Lower lobe of right lung (tissue), 2 donors: ENCODE results near the gene EPHA6. TPM values are rescaled to one million over a fixed set of nuclear protein-coding genes. Genes with fewer than 3 reads are reported as not detected.

Experiments
- ATAC-seq, 2 donors: fragments of 200-7000 bp; cut with Tn5 transposase; one replicate each; pipeline ENCODE4 v1.9.1; 2020 to 2022; ENCODE audit warnings: mild to moderate bottlenecking in 2 of 2, moderate library complexity in 2 of 2
- DNase-seq: peaks from one replicate; pipeline ENCODE4 v3.0.0-alpha.2; 2020
- H3K27ac ChIP-seq: fragments of 200-600 bp; one replicate; pipeline ENCODE4 v1.8.0; 2022
- H3K27me3 ChIP-seq: fragments of 200-600 bp; one replicate; pipeline ENCODE4 v1.8.0; 2022; ENCODE audit warnings: low read depth
- H3K36me3 ChIP-seq: fragments of 200-600 bp; one replicate; pipeline ENCODE4 v1.8.0; 2022; ENCODE audit warnings: mild to moderate bottlenecking
- H3K4me1 ChIP-seq: fragments of 200-600 bp; one replicate; pipeline ENCODE4 v1.8.0; 2022
- H3K4me3 ChIP-seq: fragments of 200-600 bp; one replicate; pipeline ENCODE4 v1.8.0; 2022; ENCODE audit warnings: mild to moderate bottlenecking
- H3K9me3 ChIP-seq: fragments of 200-600 bp; one replicate; pipeline ENCODE4 v1.8.0; 2022
- intact Hi-C: fragments of 100-400 bp; cut with DNase I; formaldehyde crosslinking; loops from one replicate; pipeline ENCODE4 v1.11.0; 2022
- total RNA-seq: library from RNA; stranded (reverse); fragmentation: NEBNext Ultra II Directional; extraction: Animal tissue kit (Norgen Biotek cat#: 25700); gene quantifications from one replicate; pipeline ENCODE4 v1.2.1, GENCODE V29; 2021
- TF ChIP-seq, protein P1 (sequence below): fragments of 200-600 bp; IDR thresholded peaks from one replicate; pipeline ENCODE4 v1.8.0; 2022; ENCODE audit warnings: antibody characterized with exemption, mild to moderate bottlenecking
- donor health status: DM: no; HTN: yes; CAD: no; lungs with severe emphysema.

The EPHA6 gene
- total RNA-seq, 1 donor from 2014 or later, result 0.53 TPM

DNA sequence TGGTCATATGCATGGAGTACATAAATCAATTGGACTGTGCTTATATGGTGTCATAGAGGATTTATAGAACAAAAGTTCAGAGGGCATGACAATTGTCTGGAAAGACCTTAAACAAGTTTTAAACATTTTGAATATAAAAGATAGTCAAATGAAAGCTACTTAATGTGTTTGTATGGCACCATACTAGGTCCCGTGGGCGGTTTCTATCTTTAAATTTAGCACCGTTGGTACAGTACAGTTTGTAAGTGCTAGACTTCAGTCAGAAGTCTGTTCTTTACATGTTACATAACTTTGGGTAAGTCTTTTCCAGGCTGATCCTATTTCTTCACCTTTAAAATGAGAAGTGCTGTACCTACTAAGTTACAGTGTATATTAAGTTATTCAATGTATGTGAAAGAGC lies 576.8 kb downstream of the EPHA6 start:
- Histone ChIP-seq H3K27ac (no peak overlapping the region), H3K27me3 (no peaks in the 10 kb centered on the region), H3K9me3 (peaks cover 6% of the 10 kb centered on the region), H3K36me3 (no peaks in the 10 kb centered on the region), H3K4me1 (no peaks in the 10 kb centered on the region), H3K4me3 (no peak overlapping the region)
- ATAC-seq (no peak), DNase-seq (no peak)
- TF ChIP-seq, protein P1, sequence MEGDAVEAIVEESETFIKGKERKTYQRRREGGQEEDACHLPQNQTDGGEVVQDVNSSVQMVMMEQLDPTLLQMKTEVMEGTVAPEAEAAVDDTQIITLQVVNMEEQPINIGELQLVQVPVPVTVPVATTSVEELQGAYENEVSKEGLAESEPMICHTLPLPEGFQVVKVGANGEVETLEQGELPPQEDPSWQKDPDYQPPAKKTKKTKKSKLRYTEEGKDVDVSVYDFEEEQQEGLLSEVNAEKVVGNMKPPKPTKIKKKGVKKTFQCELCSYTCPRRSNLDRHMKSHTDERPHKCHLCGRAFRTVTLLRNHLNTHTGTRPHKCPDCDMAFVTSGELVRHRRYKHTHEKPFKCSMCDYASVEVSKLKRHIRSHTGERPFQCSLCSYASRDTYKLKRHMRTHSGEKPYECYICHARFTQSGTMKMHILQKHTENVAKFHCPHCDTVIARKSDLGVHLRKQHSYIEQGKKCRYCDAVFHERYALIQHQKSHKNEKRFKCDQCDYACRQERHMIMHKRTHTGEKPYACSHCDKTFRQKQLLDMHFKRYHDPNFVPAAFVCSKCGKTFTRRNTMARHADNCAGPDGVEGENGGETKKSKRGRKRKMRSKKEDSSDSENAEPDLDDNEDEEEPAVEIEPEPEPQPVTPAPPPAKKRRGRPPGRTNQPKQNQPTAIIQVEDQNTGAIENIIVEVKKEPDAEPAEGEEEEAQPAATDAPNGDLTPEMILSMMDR, result no peak
- intact Hi-C loops, result no loop called here

DNA sequence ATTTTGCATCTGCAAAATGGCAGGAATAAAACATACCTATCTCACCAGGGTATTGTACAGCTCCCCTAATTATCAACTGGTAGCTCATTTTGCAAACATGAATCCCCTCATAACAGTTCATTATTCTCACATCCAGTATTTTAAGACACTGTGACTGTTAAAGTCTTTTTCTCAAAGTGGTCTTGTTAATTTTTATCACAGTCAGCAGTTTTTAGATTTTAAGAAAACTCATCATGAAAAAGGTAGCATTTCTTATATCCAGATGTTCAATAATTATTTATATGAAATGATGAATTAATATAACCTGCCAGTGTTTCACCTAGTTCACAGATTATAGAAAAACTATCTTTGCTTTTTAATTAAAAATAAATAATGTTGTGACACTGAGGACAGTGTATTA lies 595.2 kb downstream of the EPHA6 start:
- no peaks in the 10 kb centered on the region for H3K9me3 ChIP-seq

DNA sequence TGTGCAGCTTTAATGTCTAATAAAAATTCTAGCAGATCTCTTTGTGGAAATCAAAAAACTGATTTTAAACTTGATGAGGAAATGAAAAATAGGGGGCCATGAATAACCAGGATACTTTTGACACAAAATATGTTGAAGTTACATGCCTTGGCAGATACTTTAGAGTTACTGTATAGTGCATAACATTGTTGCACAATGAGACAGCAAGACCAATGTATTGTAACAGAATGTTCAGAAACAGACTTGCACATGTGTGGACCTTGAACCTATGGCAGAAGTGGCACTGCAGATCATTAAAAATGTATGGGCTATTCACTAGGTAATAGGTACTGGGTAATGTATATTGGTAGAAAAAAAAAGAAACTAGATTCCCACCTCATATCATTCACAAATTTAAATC lies 607.2 kb downstream of the EPHA6 start:
- ATAC-seq, result no peak
- no peak overlapping the region for H3K27ac ChIP-seq
- H3K9me3 ChIP-seq, result no peaks in the 10 kb centered on the region
- no peaks in the 10 kb centered on the region for H3K27me3 ChIP-seq
- DNase-seq, result no peak
- no peaks in the 10 kb centered on the region for H3K36me3 ChIP-seq
- no peak overlapping the region for H3K4me3 ChIP-seq
- TF ChIP-seq, protein P1, result no peak
- H3K4me1 ChIP-seq, result no peaks in the 10 kb centered on the region
- intact Hi-C loops, result no loop called here

More for the DNA sequence above, 595.2 kb downstream of the EPHA6 start:
- Histone ChIP-seq H3K27me3 (no peaks in the 10 kb centered on the region), H3K4me1 (no peaks in the 10 kb centered on the region), H3K27ac (no peak overlapping the region), H3K4me3 (no peak overlapping the region), H3K36me3 (no peaks in the 10 kb centered on the region)
- TF ChIP-seq, protein P1, result no peak
- ATAC-seq, result no peak
- intact Hi-C loops, result no loop called here
- DNase-seq, result no peak

DNA sequence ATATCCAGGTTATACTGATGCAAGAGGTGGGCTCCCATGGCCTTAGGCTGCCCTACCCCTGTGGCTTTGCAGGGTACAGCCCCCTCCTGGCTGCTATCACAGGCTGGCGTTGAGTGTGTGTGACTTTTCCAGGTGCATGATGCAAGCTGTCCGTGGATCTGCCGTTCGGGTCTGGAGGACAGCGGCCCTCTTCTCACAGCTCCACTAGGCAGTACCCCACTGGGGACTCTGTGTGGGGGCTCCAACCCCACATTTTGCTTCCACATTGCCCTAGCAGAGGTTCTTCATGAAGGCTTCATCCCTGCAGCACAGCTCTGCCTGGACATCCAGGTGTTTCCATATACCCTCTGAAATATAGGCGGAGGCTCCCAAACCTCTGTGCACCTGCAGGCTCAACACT lies 610.6 kb downstream of the EPHA6 start:
- intact Hi-C loops, result no loop called here
- Histone ChIP-seq H3K36me3 (no peaks in the 10 kb centered on the region), H3K27ac (no peak overlapping the region), H3K9me3 (no peaks in the 10 kb centered on the region), H3K4me3 (no peak overlapping the region), H3K27me3 (no peaks in the 10 kb centered on the region), H3K4me1 (no peaks in the 10 kb centered on the region)
- TF ChIP-seq, protein P1, result no peak
- ATAC-seq (no peak), DNase-seq (no peak)

DNA sequence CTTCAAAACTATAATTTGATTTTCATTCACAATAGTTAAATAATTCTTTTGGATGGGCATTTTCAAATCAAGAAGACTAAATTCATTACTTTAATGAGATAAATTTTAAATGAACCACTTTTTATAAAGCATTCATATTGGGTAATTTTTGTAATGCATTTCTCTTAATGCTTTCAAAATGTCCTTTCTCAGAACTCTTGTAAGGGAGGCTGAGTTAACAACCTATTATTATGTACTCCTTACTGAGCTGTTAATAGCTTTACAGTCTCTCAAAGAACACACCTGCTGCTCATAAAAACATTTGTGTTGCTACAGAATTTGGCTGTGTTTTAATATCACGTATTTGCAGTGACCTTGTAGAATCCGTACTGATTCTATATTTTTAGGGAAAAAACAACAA lies 616.2 kb downstream of the EPHA6 start:
- Histone ChIP-seq H3K27me3 (no peaks in the 10 kb centered on the region), H3K36me3 (no peaks in the 10 kb centered on the region), H3K4me3 (no peak overlapping the region), H3K4me1 (no peaks in the 10 kb centered on the region), H3K9me3 (no peaks in the 10 kb centered on the region), H3K27ac (no peak overlapping the region)
- no peak for DNase-seq
- no peak for ATAC-seq
- intact Hi-C loops, result no loop called here
- TF ChIP-seq, protein P1, result no peak

DNA sequence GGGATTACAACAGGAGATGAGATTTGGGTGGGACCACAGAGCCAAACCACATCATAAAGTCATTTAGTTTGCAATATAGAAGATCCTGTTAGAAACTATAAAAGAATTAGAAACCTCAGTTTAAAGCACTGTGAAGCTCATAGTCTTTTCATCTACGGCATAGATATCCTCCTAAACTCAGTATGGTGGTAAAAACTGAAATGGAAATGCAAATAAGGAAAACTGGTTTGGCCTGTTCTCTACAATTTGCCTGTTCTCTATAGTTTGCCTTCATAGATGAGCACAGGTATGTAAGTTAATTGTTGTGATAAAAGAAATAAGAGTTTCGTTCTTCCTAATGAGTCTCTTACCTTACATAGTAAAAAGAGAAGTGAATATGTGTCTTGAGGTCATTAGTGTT lies 618.5 kb downstream of the EPHA6 start:
- H3K27ac ChIP-seq, result no peak overlapping the region
- no peaks in the 10 kb centered on the region for H3K27me3 ChIP-seq
- no peaks in the 10 kb centered on the region for H3K36me3 ChIP-seq
- H3K4me1 ChIP-seq, result no peaks in the 10 kb centered on the region
- ATAC-seq, result no peak
- intact Hi-C loops, result no loop called here
- DNase-seq, result no peak
- TF ChIP-seq, protein P1, result no peak
- H3K4me3 ChIP-seq, result no peak overlapping the region
- H3K9me3 ChIP-seq, result no peaks in the 10 kb centered on the region
